ENCODE data around the gene UBL5. TPM values are rescaled to one million over a fixed set of nuclear protein-coding genes. Genes with fewer than 3 reads are reported as not detected.
A peak's percentile ranks its signal among the peaks of the same experiment; 100 is the strongest.

UBL5 gene
- total and polyA plus RNA-seq, 7 experiments from 2014 or later: 182 to 717 (median 199) TPM

DNA sequence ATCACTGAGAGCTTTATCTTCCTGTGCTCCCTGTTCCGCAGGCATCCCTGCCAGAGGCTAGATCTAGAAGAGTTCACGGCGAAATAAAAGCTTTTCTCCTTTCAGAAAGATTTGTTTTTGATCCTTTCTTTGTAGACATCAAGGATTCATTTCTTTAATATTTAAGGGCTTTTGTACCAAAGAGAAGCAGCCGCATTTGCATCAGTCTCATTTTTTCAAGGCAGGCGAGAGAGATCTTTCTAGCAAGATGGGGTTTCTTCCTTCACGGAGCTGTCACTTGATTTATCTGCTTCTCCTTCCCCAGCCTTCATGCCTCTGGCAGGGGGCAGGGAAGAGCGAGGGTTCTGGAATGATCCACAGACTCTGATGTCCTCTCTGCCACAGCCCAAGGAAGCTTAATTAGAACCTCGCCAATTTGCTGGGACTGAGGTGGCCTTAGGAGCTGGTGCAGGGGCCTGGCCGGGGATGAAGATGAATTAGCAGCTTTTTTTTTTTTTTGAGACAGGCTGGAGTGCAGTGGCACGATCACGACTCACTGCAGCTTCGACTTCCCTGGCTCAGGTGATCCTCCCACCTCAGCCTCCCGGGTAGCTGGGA lies 47.4 kb downstream of the UBL5 start:
- intact Hi-C loops (cut with micrococcal nuclease): no loop called here
- Mint-ChIP-seq H3K27me3 (no peaks in the 10 kb centered on the region), H3K27ac (no peak overlapping the region), H3K4me3 (no peak overlapping the region), H3K9me3 (no peaks in the 10 kb centered on the region), H3K4me1 (peaks cover 0 to 9% (median 7%) of the 10 kb centered on the region in 7 donors), H3K36me3 (peaks cover 0 to 13% (median 3%) of the 10 kb centered on the region in 5 donors)
- H3K27me3 ChIP-seq (ENCODE audit: control insufficient read depth in 2 of 2, insufficient read depth in 2 of 2, low read length in 2 of 2): no peaks in the 10 kb centered on the region
- no peak overlapping the region for H3K27ac ChIP-seq (ENCODE audit: low read depth, low read length)
- H3K9me3 ChIP-seq (ENCODE audit: control insufficient read depth in 2 of 3, low read length in 3 of 3): no peaks in the 10 kb centered on the region
- DNase-seq (no peak), ATAC-seq (no peak)
- H3K36me3 ChIP-seq (ENCODE audit: control insufficient read depth in 2 of 3, insufficient read depth in 3 of 3, low read length in 3 of 3): no peaks in the 10 kb centered on the region
- no peak overlapping the region for H3K4me3 ChIP-seq (ENCODE audit: low read length)
- POLR2A ChIA-PET: interaction anchor here (0.6 to 1.1 kb wide), 3 partner anchors 25 to 48 kb away, joined by 3 read pairs; no protein-coding TSS in a partner anchor
- H3K4me1 ChIP-seq (ENCODE audit: control insufficient read depth in 2 of 2, insufficient read depth in 2 of 2, low read length in 2 of 2): no peaks in the 10 kb centered on the region
- CTCF ChIA-PET: no interaction called here

GRCh38 chr19:9875796-9876195 lies 48.1 kb downstream of the UBL5 start:
- intact Hi-C loops (cut with micrococcal nuclease): no loop called here
- Mint-ChIP-seq H3K27me3 (no peaks in the 10 kb centered on the region), H3K36me3 (peaks cover 0 to 9% (median 3%) of the 10 kb centered on the region in 5 donors), H3K9me3 (no peaks in the 10 kb centered on the region), H3K27ac (no peak overlapping the region), H3K4me3 (no peak overlapping the region), H3K4me1 (peaks cover 0 to 10% (median 7%) of the 10 kb centered on the region in 7 donors)
- no peaks in the 10 kb centered on the region for H3K36me3 ChIP-seq (ENCODE audit: control insufficient read depth in 2 of 3, insufficient read depth in 3 of 3, low read length in 3 of 3)
- DNase-seq: no peak
- no peak for ATAC-seq
- no peak overlapping the region for H3K27ac ChIP-seq (ENCODE audit: low read depth, low read length)
- no peak overlapping the region for H3K4me3 ChIP-seq (ENCODE audit: low read length)
- ChIA-PET POLR2A (interaction anchor here (1.1 kb wide), 2 partner anchors 10 to 49 kb away, joined by 3 read pairs; no protein-coding TSS in a partner anchor), CTCF (no interaction called here)
- H3K4me1 ChIP-seq (ENCODE audit: control insufficient read depth in 2 of 2, insufficient read depth in 2 of 2, low read length in 2 of 2): no peaks in the 10 kb centered on the region
- no peaks in the 10 kb centered on the region for H3K9me3 ChIP-seq (ENCODE audit: control insufficient read depth in 2 of 3, low read length in 3 of 3)
- H3K27me3 ChIP-seq (ENCODE audit: control insufficient read depth in 2 of 2, insufficient read depth in 2 of 2, low read length in 2 of 2): no peaks in the 10 kb centered on the region

DNA sequence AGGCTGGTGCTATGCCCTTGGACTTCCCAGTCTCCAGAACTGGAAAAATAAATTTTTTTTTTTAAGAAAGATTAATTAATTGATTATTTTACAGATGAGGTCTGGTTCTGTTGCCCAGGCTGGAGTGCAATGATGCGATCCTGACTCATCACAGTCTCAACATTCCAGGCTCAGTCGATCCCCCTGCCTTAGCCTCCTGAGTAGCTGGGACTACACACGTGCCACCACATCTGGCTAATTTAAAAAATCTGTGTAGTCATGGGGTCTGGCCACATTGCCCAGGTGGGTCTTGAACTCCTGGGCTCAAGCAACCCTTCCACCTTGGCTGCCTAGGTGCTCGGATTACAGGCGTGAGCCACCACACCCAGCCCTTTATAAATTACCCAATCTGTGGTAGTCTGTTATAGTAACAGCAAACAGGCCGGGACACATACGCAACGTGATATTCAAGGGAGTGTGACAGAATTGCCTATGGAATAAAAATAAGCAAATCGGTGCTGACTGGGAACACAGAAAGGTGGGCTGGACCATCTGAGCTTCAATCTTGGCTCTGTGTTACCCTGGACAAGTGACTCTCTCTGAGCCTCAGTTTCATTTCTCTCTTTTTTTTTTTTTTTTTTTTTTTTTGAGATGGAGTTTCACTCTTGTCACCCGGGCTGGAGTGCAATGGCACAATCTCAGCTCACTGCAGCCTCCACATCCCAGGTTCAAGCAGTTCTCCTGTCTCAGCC lies 50.2 kb downstream of the UBL5 start:
- Mint-ChIP-seq H3K4me1 (peaks cover 0 to 9% (median 3%) of the 10 kb centered on the region in 7 donors), H3K27ac (peak overlapping the region in 2 of 9 donors; percentile 51 to 88)
- CTCF ChIA-PET: interaction anchor here (0.7 kb wide), 1 partner anchor 27 kb away, joined by 4 read pairs; no protein-coding TSS in a partner anchor

GRCh38 chr19:9878511-9879196 lies 50.9 kb downstream of the UBL5 start:
- POLR2A ChIA-PET: interaction anchor here (1.2 kb wide), 1 partner anchor 110 kb away, joined by 3 read pairs; the partner anchor contains the start of gene ZNF846

More for the DNA sequence above, 50.2 kb downstream of the UBL5 start:
- intact Hi-C loops (cut with micrococcal nuclease): no loop called here
- POLR2A ChIA-PET: interaction anchor here (1.2 kb wide), 1 partner anchor 109 kb away, joined by 3 read pairs; the partner anchor contains the start of gene ZNF846
- H3K4me1 ChIP-seq (ENCODE audit: control insufficient read depth in 2 of 2, insufficient read depth in 2 of 2, low read length in 2 of 2): no peaks in the 10 kb centered on the region
- DNase-seq (no peak), ATAC-seq (no peak)
- no peak overlapping the region for H3K27ac ChIP-seq (ENCODE audit: low read depth, low read length)
- no peaks in the 10 kb centered on the region for H3K9me3 Mint-ChIP-seq
- H3K27me3 ChIP-seq (ENCODE audit: control insufficient read depth in 2 of 2, insufficient read depth in 2 of 2, low read length in 2 of 2): no peaks in the 10 kb centered on the region
- no peaks in the 10 kb centered on the region for H3K36me3 ChIP-seq (ENCODE audit: control insufficient read depth in 2 of 3, insufficient read depth in 3 of 3, low read length in 3 of 3)
- no peak overlapping the region for H3K4me3 Mint-ChIP-seq
- no peaks in the 10 kb centered on the region for H3K9me3 ChIP-seq (ENCODE audit: control insufficient read depth in 2 of 3, low read length in 3 of 3)
- H3K4me3 ChIP-seq (ENCODE audit: low read length): no peak overlapping the region
- peaks cover 0 to 3% (median 0%) of the 10 kb centered on the region in 5 donors for H3K36me3 Mint-ChIP-seq
- no peaks in the 10 kb centered on the region for H3K27me3 Mint-ChIP-seq

More at GRCh38 chr19:9878511-9879196, 50.9 kb downstream of the UBL5 start:
- Mint-ChIP-seq H3K27me3 (no peaks in the 10 kb centered on the region), H3K36me3 (peaks cover 0 to 3% (median 0%) of the 10 kb centered on the region in 5 donors), H3K9me3 (no peaks in the 10 kb centered on the region), H3K4me3 (peak overlapping the region in 1 of 10 donors; percentile 39), H3K27ac (peak overlapping the region in 3 of 9 donors; percentile 29 to 88 (median 51)), H3K4me1 (peaks cover 0 to 9% (median 3%) of the 10 kb centered on the region in 7 donors)
- no peaks in the 10 kb centered on the region for H3K27me3 ChIP-seq (ENCODE audit: control insufficient read depth in 2 of 2, insufficient read depth in 2 of 2, low read length in 2 of 2)
- no peak overlapping the region for H3K27ac ChIP-seq (ENCODE audit: low read depth, low read length)
- no peak overlapping the region for H3K4me3 ChIP-seq (ENCODE audit: low read length)
- intact Hi-C loops (cut with micrococcal nuclease): no loop called here
- CTCF ChIA-PET: interaction anchor here (0.7 kb wide), 1 partner anchor 27 kb away, joined by 4 read pairs; no protein-coding TSS in a partner anchor
- DNase-seq (no peak), ATAC-seq (no peak)
- no peaks in the 10 kb centered on the region for H3K36me3 ChIP-seq (ENCODE audit: control insufficient read depth in 2 of 3, insufficient read depth in 3 of 3, low read length in 3 of 3)
- no peaks in the 10 kb centered on the region for H3K9me3 ChIP-seq (ENCODE audit: control insufficient read depth in 2 of 3, low read length in 3 of 3)
- H3K4me1 ChIP-seq (ENCODE audit: control insufficient read depth in 2 of 2, insufficient read depth in 2 of 2, low read length in 2 of 2): no peaks in the 10 kb centered on the region

Other genes starting within 250 kb of the UBL5 start
- gene ZNF121, start 243.4 kb upstream of the UBL5 start, total RNA-seq: 10 to 100 TPM; 28.3 to 49.4 (median 47.0) TPM
- gene ZNF121, start 243.4 kb upstream of the UBL5 start, polyA plus RNA-seq: 1 to 10 TPM; 3.3 to 5.0 TPM
- gene ZNF561, start 206.7 kb upstream of the UBL5 start, total RNA-seq: 10 to 100 TPM; 35.9 to 72.5 (median 42.3) TPM
- 10 to 100 TPM; 17.0 to 23.0 TPM for gene ZNF561, start 206.7 kb upstream of the UBL5 start, polyA plus RNA-seq
- gene ZNF562, start 152.8 kb upstream of the UBL5 start, total RNA-seq: 10 to 100 TPM in 4 of 5 experiments, 1 to 10 TPM in 1; 8.9 to 18.6 (median 16.5) TPM
- gene ZNF562, start 152.8 kb upstream of the UBL5 start, polyA plus RNA-seq: 1 to 10 TPM; 1.3 to 4.5 TPM
- gene ZNF846, start 59.2 kb upstream of the UBL5 start, total RNA-seq: 10 to 100 TPM in 3 of 5 experiments, 1 to 10 TPM in 2; 5.1 to 24.8 (median 13.0) TPM
- gene ZNF846, start 59.2 kb upstream of the UBL5 start, polyA plus RNA-seq: 10 to 100 TPM in 1 of 2 donors, 1 to 10 TPM in 1; 6.2 to 10.0 TPM
- 10 to 100 TPM; 16.8 to 36.2 (median 34.0) TPM for gene FBXL12, start 8.8 kb upstream of the UBL5 start, total RNA-seq
- 10 to 100 TPM in 1 of 2 donors, 1 to 10 TPM in 1; 8.5 to 16.1 TPM for gene FBXL12, start 8.8 kb upstream of the UBL5 start, polyA plus RNA-seq
- 10 to 100 TPM; 41.4 to 93.2 (median 61.1) TPM for gene PIN1, start 7.4 kb downstream of the UBL5 start, total RNA-seq
- 10 to 100 TPM; 88.9 to 94.7 TPM for gene PIN1, start 7.4 kb downstream of the UBL5 start, polyA plus RNA-seq
- gene OLFM2, start 108.6 kb downstream of the UBL5 start, total RNA-seq: 10 to 100 TPM in 3 of 5 experiments, 1 to 10 TPM in 2; 6.2 to 19.4 (median 14.9) TPM
- gene OLFM2, start 108.6 kb downstream of the UBL5 start, polyA plus RNA-seq: 10 to 100 TPM in 1 of 2 donors, 1 to 10 TPM in 1; 9.2 to 15.9 TPM
- 1 to 10 TPM in 1 of 5 experiments, under 1 TPM in 3, not detected in 1; 0.05 to 1.9 (median 0.09) TPM for gene COL5A3, start 182.6 kb downstream of the UBL5 start, total RNA-seq
- gene COL5A3, start 182.6 kb downstream of the UBL5 start, polyA plus RNA-seq: not detected
- gene RDH8, start 185.6 kb downstream of the UBL5 start, total RNA-seq: not detected
- gene RDH8, start 185.6 kb downstream of the UBL5 start, polyA plus RNA-seq: not detected

Data from naive thymus-derived CD4-positive, alpha-beta T cell (primary cell).